Activated naive CD4-positive, alpha-beta T cell treated with anti-CD3 and anti-CD28 coated beads, Interleukin-2, amount 10 ng/mL, durations not matched to agents 5 hours and 36 hours (primary cell): ENCODE measurements around the gene FAM25G. TPM values are rescaled to one million over a fixed set of nuclear protein-coding genes. Genes with fewer than 3 reads are reported as not detected.

Experiments used
- total RNA-seq, 2 experiments: library from RNA; stranded (reverse); gene quantifications; one replicate each; pipeline ENCODE4 v1.2.3, GENCODE V29; 2021

FAM25G gene
- not detected for total RNA-seq

DNA sequence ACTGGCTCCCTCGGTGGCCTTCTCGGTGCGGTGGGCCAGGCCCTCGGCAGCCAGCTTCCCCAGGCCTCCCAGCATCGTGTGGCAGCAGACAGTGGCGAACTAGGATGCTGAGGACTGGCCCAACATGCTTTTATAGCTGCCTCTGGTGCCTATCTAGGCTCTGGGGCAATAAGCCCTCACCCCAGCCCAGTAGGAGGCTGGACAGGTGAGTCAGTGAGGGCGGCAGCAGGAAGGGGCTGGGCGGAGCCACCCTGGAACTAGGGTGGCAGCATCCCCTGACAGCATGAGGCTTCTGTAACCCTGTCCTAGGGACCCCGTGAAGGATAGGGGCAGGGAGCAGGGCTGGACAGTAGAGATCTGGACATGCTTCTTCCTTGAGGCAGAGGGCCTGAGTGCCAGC, at the start of gene FAM25G:
Gene FAM25G (minus strand): TSS at position 101 of the 400 bp plus-strand sequence. CDS start 26 bp downstream, at position 75.

GRCh38 chr10:47523475-47523874, 32.0 kb upstream of the FAM25G start, which contains the start of gene AGAP9:
AGAP9 (minus strand) TSS chr10:47523638; CDS start chr10:47523526, 112 bp downstream.

GRCh38 chr10:47483923-47484322, 7.6 kb downstream of the FAM25G start, which contains the start of gene ANXA8:
ANXA8 (minus strand) TSS chr10:47484115; CDS start chr10:47483933, 182 bp downstream.

Other genes with a start within 250 kb of the FAM25G start
- not detected for gene GDF10, start 191.5 kb downstream of the FAM25G start, total RNA-seq
- not detected for gene GDF2, start 169.2 kb downstream of the FAM25G start, total RNA-seq
- gene RBP3, start 143.3 kb downstream of the FAM25G start, total RNA-seq, result not detected
- under 1 TPM in 1 of 2 experiments, not detected in 1; 0.08 TPM for gene ZNF488, start 107.4 kb downstream of the FAM25G start, total RNA-seq
- under 1 TPM in 1 of 2 experiments, not detected in 1; 0.24 TPM for gene ANXA8, start 7.6 kb downstream of the FAM25G start, total RNA-seq
- 1 to 10 TPM; 5.0 to 5.5 TPM for gene AGAP9, start 31.9 kb upstream of the FAM25G start, total RNA-seq